ENCODE measurements around the gene LBP.
"Not testable (repeated sequence)": the region's sequence is repeated elsewhere in the genome, so short reads cannot be mapped to it uniquely, and the experiment has no call there.

The LBP gene

DNA sequence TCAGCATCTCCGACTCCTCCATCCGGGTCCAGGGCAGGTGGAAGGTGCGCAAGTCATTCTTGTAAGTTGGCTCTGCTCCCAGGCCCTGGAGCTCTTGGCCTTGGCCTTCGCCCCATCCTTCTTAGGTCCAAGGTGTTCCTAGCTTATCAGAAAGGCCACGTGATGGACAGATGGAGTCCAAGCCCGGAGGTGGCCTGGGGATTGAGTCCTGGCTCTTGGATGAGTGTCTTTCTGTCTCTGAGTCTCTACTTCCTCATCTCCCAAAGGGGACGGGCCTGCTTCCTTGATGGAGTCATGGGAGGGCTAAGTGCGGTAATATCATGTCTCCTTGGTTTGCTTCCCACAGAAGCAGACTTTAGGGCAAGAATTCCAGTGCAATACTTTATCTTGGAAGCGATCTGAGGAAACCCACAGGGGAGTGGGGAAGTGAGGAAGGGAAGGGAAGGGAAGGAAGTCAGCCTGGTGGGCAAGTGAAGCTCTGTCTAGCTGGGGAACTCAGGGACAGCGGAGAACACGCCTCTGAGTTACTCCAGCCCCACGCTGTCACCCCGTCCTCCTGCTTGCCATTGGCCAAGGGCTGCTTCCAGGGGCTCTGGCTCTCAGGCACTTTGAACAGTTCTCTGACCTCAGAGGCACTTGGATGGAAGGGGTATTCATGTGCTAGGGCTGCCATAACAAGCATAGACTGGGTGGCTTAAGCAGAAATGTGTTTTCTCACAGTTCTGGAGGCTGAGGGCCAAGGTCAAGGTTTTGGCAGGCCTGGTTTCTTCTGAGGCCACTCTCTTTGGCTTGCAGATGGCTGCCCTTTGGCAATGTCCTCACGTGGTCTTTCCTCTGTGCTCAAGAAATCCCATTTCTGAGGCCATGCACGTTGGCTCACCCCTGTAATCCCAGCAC is 4.8 kb downstream of the LBP start:
- peak in 2 of 3 donors; percentile 6 to 20 for DNase-seq

DNA sequence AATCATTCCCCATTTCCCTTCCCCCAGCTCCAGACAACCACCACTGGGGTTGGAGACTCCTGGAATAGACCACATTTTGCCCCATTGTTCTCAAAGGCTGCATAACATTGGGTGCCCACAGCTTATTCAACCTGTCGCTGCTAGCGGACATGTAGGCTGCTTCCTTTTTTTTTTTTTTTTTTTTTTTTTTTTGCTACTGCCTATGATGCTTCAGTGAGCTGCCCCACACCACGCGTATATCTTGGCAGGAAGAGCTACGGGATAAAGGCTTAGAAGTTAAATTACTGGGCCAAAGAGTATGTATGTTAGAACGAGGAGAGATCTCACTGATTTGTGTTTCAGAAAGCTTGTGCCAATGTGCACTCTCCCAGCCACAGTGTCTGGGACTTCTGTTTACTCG is 7.0 kb downstream of the LBP start:
- DNase-seq, result peak in 1 of 3 donors; percentile 6

DNA sequence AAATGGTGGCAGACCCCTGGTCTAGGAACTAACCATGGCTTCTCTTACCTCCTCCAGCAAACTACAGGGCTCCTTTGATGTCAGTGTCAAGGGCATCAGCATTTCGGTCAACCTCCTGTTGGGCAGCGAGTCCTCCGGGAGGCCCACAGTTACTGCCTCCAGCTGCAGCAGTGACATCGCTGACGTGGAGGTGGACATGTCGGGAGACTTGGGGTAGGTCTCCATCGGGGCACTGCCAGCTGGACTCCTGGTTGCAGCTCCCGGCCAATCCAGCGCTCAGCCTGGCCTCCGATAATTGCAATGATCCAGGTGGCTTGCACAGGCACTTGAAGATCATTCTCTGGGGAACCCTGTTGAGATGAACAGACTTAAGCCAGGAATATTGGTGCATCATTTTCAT is 7.9 kb downstream of the LBP start:
- no peak for DNase-seq

DNA sequence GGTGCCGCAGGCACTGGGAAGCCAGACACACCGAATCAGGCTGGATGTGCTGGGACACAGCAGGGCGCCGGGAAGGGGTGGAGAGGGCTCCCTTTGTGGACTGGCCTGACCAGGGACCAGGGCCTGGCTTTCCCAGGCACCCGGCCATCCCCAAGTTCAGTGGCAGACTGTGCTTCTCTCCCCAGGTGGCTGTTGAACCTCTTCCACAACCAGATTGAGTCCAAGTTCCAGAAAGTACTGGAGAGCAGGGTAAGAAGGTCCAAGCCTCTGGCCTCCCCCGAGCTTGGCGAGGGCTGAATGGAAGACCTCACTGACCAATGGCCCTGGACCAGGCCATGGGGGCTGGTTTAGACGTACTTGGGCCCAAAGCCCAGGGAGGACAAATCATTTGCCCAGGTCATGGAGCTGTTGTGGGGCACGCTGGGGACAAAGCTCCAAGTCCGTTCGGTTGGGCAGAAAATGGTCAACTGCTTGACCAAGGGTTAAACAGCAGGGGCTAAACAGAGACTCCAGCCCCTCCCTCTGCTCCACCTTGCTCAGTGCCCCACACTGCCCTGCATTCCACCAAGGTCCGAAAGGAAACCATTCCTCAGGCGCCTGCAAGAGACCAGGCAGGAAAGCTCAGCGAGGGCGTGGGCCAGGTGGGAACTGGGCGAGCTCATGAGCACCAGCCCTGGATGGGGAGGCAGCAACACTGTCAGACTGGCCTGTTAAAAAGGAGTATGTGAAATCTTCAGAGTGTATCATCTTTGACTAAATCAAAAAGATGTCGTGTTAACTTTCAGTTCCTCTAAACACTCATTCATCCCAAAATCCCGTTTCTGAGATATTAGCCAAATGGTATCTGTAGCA is 9.1 kb downstream of the LBP start:
- DNase-seq, result peak; percentile 40 to 80 (median 77)

DNA sequence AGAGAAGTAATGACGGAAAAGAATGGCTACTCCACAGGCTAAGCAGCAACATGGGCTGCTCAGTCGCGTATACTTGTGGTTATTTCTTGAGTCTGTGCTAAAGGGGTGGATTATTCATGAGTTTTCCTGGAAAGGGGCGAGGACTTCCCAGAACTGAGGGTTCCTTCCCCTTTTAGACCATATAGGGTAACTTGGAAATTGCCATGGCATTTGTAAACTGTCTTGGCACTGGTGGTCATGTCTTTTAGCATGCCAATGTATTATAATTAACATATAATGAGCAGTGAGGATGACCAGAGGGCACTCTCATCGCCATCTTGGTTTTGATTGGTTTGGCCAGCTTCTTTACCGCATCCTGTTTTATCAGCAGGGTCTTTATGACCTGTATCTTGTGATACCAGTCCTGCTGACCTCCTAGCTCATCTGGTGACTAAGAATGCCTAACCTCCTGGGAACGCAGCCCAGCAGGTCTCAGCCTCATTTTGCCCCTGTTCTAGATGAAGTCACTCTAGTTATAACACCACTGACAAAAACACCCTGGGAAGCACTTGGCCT is 11.4 kb downstream of the LBP start:
- DNase-seq, result peak; percentile 62 to 88 (median 69)

DNA sequence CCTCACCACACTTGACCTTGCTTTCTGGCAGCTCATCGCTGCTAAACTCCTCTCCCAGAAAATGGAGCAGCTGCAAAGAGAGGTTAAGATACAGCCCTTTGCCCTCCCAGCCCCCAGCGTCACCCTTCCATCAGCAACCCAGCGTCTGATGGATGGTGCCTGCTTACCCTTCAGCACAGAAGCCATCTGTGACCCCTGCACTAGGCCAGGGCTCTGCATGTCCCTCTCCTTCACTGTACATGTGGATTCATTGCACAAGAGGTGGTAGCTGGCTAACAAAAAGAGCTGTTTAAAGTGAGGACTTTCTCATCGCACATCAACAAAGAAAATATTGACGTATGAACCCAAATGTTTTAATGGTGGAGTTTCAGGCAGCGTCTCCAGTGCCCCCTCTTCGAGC is 12.3 kb downstream of the LBP start:
- DNase-seq, result no peak

DNA sequence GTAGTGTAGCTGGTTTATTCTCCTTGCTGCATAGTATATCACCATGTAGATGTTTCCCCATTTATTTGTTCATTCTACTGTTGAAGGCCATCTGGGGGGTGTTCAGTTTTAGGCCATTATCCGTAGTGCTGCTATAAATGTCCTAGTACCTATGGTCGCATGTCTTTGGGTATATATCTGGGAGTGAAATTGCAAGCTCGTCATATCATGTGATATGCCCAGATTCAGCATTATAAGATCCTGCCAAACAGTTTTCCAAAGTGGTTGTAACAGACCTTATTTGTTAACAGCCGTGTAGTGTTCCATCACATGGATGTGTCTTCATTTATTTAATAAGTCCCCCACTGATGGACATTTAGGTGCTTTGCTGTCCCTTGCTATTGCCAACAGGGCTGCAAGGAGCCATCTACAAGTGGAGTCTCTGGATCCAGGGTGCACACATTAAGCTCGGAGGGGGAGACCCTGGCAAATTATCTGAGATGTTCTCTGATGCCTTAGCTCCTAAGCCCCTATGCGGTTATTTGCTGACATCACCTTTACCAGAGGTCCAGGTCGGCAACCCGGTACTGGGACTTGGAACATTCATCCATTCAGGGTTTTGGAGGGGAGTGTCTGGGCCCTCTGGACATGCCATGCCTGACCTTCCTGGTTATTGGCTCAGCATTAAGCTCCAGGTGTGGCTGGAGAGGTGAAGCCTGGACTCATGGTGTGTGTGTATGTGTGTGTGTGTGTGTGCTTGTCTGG is 16.9 kb downstream of the LBP start:
- no peak for DNase-seq

DNA sequence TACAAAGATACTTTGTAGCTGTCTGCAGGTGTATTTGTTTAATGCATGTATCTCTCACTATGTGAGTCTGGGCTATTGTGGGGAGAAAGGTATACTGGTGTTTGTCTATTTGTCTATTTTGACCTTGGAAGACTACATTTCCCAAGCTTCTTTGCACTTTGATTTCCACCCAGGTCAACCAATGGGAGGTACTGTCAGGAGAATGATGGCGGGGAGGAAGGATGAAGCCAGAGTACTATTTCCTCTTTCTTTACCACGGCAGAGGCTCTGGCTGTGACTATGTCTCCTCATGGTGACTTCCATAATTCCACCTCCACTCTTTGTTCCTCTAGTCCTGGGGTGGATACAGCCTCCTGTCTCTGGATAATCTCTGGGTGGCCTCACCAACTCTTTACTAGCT is 23.1 kb downstream of the LBP start:
- DNase-seq, result peak; percentile 63 to 67 (median 64)

DNA sequence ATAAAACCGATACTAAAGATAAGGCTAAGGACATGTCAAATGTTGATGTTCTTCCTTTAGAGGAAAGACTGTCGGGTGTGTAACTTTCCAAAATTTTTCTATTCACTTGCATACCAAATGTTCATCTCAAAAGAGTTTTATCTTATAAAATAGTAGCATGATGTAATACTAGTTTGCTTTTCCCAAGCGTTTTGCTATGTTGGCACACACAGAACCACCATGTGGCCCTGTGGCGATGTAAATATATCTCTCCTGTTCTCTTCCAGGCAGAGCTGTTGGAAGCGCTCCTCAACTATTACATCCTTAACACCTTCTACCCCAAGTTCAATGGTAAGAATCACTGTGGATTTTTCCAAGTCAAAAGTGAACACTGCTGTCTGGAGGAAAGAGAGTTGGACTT is 26.5 kb downstream of the LBP start:
- DNase-seq, result no peak

DNA sequence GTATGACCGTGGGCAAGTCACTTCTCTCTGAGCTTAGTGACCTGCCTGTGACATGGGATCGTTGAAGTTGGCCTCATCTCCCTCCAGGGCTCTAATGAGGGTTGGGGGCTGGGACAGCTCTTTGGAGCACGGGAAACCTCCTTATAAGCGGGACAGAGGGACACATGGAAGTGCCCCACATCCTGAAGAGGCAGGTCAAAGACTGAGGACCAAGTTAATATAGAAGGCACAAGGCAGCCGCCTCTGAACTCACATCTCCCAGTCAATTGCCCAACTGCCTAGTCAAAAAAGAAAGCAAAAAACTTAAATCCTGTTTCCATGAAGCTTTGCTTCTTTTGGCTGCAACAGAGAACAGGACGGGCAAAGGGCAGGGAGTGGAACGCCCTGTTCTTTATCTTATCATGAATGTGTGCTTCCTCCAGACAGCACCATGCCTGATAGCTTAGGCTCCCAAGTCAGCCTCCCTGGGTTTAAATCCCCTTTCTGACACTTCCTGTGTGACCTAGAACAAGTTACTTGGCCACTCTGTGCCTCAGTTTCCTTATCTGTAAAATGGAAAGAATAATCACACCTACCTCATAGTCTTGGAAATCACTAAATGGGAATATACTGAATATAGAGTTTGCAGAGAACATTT is 27.1 kb downstream of the LBP start:
- DNase-seq, result no peak

DNA sequence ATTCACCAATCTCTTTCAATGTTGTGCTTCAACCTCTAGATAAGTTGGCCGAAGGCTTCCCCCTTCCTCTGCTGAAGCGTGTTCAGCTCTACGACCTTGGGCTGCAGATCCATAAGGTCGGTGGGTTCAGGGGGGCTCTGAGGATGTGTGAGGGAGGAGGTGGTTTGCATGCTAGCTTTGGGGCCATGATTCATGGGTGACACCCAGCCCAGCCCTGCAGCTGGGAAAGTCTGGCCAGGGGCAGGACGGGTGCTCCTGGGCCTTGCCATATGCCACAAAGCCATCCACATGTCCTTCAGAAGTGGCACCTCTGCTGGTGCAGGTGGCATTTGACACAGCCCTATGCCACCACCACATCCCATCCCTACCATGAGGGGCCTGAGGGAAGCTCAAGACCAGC is 27.6 kb downstream of the LBP start:
- no peak for DNase-seq

DNA sequence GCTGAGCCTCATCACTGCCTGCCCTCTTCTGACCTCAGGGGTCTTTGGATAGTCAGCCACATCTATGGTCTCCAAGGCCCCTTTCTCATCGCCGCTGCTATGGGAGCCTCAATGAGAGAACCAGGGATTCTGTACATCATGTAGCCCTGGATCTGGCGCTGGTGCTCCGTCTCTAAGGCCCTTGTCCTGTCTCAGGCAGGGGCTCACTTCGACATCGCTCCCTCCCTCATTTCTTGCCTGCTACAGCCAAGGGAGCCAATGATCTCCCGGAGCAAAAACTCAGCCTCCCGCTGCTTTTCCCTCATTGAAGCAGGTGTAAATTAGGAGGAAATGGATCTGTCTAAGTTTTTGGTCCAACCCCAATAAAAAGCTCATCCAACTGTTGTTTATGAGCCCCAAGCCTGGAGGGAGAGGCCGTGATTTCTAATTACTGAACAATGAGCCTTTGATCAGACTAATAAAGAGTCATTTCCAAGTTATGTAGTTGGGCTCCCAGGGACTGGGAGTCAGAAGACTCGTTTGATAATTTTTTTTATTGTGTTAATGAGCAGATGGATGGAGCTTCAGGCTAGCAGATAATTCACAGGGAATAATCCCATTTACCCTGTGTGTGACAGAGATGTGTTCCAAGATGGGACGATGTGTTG is 30.9 kb downstream of the LBP start:
- no peak for DNase-seq

DNA sequence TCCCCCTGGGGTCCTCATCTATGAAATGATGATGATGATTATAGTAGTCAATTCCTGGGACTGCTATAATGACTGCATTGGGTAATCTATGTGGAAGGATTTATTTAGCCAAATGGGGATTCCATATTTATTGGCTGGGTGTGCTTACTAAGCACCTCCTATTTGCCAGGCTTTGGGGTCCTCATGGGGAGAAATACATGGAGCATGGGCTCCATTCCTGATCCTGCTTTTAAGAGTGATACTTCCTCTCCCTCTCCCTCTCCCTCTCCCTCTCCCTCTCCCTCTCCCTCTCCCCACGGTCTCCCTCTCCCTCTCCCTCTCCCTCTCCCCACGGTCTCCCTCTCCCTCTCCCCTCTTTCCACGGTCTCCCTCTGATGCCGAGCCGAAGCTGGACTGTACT is 31.6 kb downstream of the LBP start:
- DNase-seq, result not testable (repeated sequence)

DNA sequence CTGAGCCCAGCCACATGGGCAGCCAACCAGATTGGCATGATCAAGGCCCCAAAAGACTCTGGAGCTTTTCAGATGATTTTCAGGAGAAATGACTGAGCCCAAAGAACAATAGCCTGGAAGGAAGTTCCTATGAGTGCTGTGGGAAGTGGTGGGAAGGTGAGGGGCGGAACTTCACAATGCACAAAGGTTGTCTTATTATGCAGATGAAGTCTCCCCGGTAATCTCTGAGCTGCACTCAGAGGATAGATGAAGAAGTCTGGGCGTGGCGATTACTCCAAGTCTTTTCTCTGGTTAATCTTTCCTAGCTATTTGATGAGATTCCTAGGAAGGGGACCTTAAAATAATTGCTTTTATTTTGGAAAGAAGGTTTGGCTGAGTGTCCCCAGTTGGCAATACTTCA is 36.9 kb downstream of the LBP start:
- DNase-seq, result no peak

DNA sequence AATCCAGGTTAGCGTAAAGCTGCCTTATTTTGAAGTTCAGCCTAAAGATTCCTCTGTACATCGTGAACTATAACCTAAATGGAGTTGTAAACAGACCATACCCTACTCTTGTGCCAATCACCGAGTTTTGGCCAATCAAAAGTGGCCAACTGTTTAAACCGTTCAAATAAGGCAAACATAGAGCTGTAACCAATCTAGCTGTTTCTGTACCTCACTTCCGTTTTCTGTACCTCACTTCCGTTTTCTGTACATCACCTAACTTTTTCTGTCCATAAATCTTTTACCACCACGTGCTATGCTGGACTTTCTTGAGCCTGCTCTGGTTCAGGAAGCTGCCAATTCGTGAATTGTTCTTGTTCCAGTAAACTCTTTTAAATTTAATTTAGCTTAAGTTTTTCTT is 39.7 kb downstream of the LBP start:
- peak; percentile 58 to 75 (median 62) for DNase-seq

DNA sequence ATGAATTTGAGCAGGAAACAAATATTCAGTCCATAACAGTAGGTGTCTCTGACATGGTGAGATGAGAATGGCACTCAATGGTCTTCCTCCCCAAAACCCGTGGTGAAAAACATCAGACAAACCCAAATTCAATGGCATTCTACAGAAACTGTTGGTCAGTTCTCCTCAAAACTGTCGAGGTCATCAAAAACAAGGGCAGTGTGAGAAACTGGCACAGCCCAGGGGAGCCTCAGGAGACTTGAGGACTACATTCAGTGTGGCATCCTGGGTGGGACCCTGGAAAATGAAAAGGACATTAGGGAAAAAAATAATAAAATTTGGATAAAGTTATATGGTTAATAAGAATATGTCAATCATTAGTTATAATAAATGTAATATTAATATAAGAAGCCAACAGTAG is 40.6 kb downstream of the LBP start:
- no peak for DNase-seq

DNA sequence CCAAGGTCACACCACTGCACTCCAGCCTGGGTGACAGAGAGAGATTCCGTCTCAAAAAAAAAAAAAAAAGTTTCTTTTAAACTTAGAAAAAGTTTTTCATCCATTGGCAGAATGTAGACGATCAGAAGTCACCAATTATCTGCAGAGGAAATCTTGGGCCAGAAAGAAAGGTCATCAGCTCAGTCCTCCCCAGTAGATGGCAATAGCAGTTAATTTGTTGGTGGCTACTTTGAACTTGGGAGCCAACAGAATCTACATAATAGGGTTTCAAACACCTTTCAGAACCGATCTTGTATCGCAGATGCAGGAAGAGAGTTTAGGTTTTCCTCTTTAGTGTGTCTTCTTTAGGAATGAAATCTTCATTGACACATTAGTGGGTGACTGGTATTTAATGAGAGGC is 41.7 kb downstream of the LBP start:
- peak in 2 of 3 donors; percentile 16 to 23 for DNase-seq

DNA sequence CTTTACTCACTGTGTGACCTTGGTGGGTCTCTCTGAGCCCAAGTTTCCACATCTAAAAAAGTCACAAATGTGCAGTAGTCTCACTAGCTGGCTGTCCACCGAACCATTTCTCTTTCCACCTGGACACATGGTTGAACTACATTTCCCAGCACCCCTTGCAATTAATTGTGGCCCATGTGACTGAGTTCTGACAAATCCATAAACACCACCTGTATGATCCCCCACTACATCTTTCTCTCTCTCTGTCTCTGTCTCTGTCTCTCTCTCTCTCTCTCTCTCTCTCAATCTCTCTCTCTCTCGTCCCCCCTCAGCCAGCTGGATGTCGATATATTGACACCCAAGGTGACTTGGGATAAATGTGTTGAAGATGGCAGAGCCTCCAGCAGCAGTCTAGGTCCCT is 46.1 kb downstream of the LBP start:
- DNase-seq, result no peak

DNA sequence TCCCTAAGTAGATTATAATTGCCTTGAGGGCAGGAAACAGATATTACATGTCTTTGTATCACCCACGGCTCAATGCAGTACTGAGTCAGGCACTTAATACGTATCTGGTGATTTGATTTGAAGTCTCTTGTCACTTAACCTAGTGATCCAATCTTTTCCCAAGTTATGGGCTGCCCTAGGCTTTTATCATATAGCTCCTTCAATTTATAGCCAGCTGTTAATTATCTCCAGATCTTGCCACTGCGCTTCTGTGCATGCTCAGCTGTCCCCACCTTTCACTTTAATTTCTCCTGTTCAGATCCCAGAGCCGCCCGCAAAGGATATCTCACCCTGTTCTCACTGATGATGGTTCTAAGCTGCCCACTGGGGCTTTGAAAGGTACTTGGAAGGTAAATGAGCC is 47.0 kb downstream of the LBP start:
- DNase-seq, result no peak

DNA sequence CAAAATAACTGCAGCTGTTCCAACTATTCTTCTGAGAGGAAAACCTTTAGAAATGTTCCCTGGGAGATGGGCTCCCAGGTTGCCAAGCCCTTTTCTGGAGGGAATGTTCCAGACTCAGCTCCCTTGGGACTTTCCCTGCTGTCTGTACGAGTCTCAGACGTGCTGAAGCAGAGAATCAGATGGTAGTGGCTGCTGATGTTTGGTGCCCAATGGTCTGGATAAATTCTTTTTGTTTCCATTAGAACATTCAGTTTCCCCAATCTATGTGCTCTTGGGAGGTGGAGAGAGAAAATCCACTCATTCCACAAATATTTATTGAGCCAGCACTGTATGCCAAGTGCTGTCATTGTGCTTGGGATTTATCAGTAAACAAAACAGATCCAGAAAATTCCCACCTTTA is 48.9 kb downstream of the LBP start:
- no peak for DNase-seq

DNA sequence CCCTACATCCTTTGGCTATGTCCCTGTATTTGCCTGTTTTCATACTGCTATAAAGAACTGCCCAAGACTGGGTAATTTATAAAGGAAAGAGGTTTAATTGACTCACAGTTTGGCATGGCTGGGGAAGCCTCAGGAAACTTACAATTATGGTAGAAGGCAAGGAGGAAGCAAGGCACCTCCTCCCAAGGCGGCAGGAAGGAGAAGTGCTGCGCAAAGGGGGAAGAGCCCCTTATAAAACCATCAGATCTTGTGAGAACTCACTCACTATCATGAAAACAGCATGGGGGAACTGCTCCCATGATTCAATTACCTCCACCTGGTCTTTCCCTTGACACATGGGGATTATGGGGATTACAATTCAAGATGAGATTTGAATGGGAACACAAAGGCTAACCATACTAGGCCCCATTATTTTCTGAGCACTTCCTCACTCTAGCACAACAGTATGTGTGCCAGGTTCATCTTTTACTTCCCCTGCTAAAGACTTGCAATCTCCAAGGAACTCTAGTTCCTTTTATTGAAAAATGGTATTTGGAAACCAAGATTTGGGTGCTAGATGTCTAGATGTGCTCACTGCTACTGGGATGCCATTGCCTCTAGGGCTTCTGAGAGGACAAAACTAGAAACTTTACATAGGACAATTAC is 49.6 kb downstream of the LBP start:
- DNase-seq, result peak; percentile 48 to 59 (median 55)
